ES-I3 (cell line): Measurements from ENCODE around the gene HCFC1.
"Not testable (repeated sequence)": the region's sequence is repeated elsewhere in the genome, so short reads cannot be mapped to it uniquely, and the experiment has no call there.

Experiments used
- H3K36me3 ChIP-seq: 2 replicates; pipeline ENCODE4 v1.6.1; 2013; ENCODE audit warnings: mild to moderate bottlenecking, low read length, control low read depth, moderate library complexity; ENCODE audit not compliant: insufficient read depth
- H3K4me1 ChIP-seq: 2 replicates; pipeline ENCODE4 v1.6.1; 2013; ENCODE audit warnings: mild to moderate bottlenecking, control low read depth, low read length; ENCODE audit not compliant: insufficient read depth
- H3K9ac ChIP-seq: 2 replicates; pipeline ENCODE4 v1.6.1; 2013; ENCODE audit warnings: low read depth, mild to moderate bottlenecking, low read length, moderate library complexity
- H3K9me3 ChIP-seq: 2 replicates; pipeline ENCODE4 v1.6.1; 2013; ENCODE audit warnings: mild to moderate bottlenecking, low read length, moderate library complexity; ENCODE audit not compliant: control insufficient read depth, insufficient read depth

HCFC1 gene

GRCh38 chrX:154013614-154014360 lies 42.2 kb upstream of the HCFC1 start:
- H3K4me1 ChIP-seq = peaks cover 8% of the 10 kb centered on the region; the same call in 1 of the 2 replicates
- no peaks in the 10 kb centered on the region for H3K9me3 ChIP-seq
- no peak overlapping the region for H3K9ac ChIP-seq
- H3K36me3 ChIP-seq = no peaks in the 10 kb centered on the region; the same call in 1 of the 2 replicates

GRCh38 chrX:154013001-154013421 lies 41.4 kb upstream of the HCFC1 start:
- Histone ChIP-seq H3K4me1 (peaks cover 8% of the 10 kb centered on the region; the same call in 1 of the 2 replicates), H3K36me3 (no peaks in the 10 kb centered on the region; the same call in 1 of the 2 replicates), H3K9ac (no peak overlapping the region), H3K9me3 (no peaks in the 10 kb centered on the region)

- peaks cover 8% of the 10 kb centered on the region; the same call in 1 of the 2 replicates for H3K4me1 ChIP-seq
- H3K9me3 ChIP-seq = no peaks in the 10 kb centered on the region
- no peak overlapping the region for H3K9ac ChIP-seq
- no peaks in the 10 kb centered on the region; the same call in none of the 2 replicates for H3K36me3 ChIP-seq
Measured at GRCh38 chrX:154012336-154012991, 40.8 kb upstream of the HCFC1 start.

GRCh38 chrX:154011376-154012335 lies 40.0 kb upstream of the HCFC1 start:
- peaks cover 8% of the 10 kb centered on the region; the same call in 1 of the 2 replicates for H3K4me1 ChIP-seq
- no peak overlapping the region for H3K9ac ChIP-seq
- no peaks in the 10 kb centered on the region; the same call in none of the 2 replicates for H3K36me3 ChIP-seq
- H3K9me3 ChIP-seq = no peaks in the 10 kb centered on the region

GRCh38 chrX:154010330-154011087 lies 38.9 kb upstream of the HCFC1 start:
- H3K4me1 ChIP-seq = peaks cover 6% of the 10 kb centered on the region; the same call in 1 of the 2 replicates
- no peak overlapping the region for H3K9ac ChIP-seq
- H3K36me3 ChIP-seq = no peaks in the 10 kb centered on the region; the same call in none of the 2 replicates
- H3K9me3 ChIP-seq = no peaks in the 10 kb centered on the region

- Histone ChIP-seq H3K4me1 (no peaks in the 10 kb centered on the region; the same call in 1 of the 2 replicates), H3K36me3 (no peaks in the 10 kb centered on the region; the same call in none of the 2 replicates), H3K9me3 (no peaks in the 10 kb centered on the region), H3K9ac (no peak overlapping the region)
Measured at GRCh38 chrX:154008521-154008920, 36.9 kb upstream of the HCFC1 start.

GRCh38 chrX:154006947-154007346 lies 35.3 kb upstream of the HCFC1 start:
- Histone ChIP-seq H3K9ac (no peak overlapping the region), H3K36me3 (no peaks in the 10 kb centered on the region; the same call in none of the 2 replicates), H3K4me1 (peaks cover 5% of the 10 kb centered on the region; the same call in 1 of the 2 replicates), H3K9me3 (no peaks in the 10 kb centered on the region)

- no peaks in the 10 kb centered on the region for H3K9me3 ChIP-seq
- peaks cover 9% of the 10 kb centered on the region; the same call in 1 of the 2 replicates for H3K4me1 ChIP-seq
- H3K9ac ChIP-seq = no peak overlapping the region
- H3K36me3 ChIP-seq = no peaks in the 10 kb centered on the region; the same call in 1 of the 2 replicates
Measured at GRCh38 chrX:154004315-154004714, 32.7 kb upstream of the HCFC1 start.

- Histone ChIP-seq H3K36me3 (no peaks in the 10 kb centered on the region), H3K9me3 (no peaks in the 10 kb centered on the region), H3K9ac (no peak overlapping the region), H3K4me1 (peaks cover 9% of the 10 kb centered on the region; the same call in 1 of the 2 replicates)
Measured at GRCh38 chrX:154002215-154002719, 30.6 kb upstream of the HCFC1 start.

GRCh38 chrX:154000051-154000450 lies 28.4 kb upstream of the HCFC1 start:
- no peak overlapping the region for H3K9ac ChIP-seq
- no peaks in the 10 kb centered on the region for H3K36me3 ChIP-seq
- H3K4me1 ChIP-seq = peaks cover 9% of the 10 kb centered on the region; the same call in 1 of the 2 replicates
- no peaks in the 10 kb centered on the region for H3K9me3 ChIP-seq

- Histone ChIP-seq H3K9ac (no peak overlapping the region), H3K9me3 (no peaks in the 10 kb centered on the region)
Measured at GRCh38 chrX:153999359-154000037, 27.9 kb upstream of the HCFC1 start.

GRCh38 chrX:153995504-153995903 lies 23.9 kb upstream of the HCFC1 start:
- Histone ChIP-seq H3K4me1 (no peaks in the 10 kb centered on the region), H3K36me3 (no peaks in the 10 kb centered on the region), H3K9me3 (no peaks in the 10 kb centered on the region), H3K9ac (no peak overlapping the region)

More at GRCh38 chrX:153999359-154000037, 27.9 kb upstream of the HCFC1 start:
- peaks cover 9% of the 10 kb centered on the region; the same call in 1 of the 2 replicates for H3K4me1 ChIP-seq
- no peaks in the 10 kb centered on the region for H3K36me3 ChIP-seq

GRCh38 chrX:153994398-153994797 lies 22.8 kb upstream of the HCFC1 start:
- not testable (repeated sequence) for H3K4me1 ChIP-seq, H3K9ac ChIP-seq, H3K9me3 ChIP-seq, H3K36me3 ChIP-seq
